HL-60 (cell line): ENCODE measurements around the gene NAV2.

Source experiments
- CTCF ChIP-seq: IDR thresholded peaks from one replicate; pipeline ENCODE4 v1.5.1; 2011; ENCODE audit warnings: low read length, control low read depth, inconsistent platforms; ENCODE audit not compliant: insufficient read depth
- POLR2AphosphoS5 ChIP-seq: IDR thresholded peaks from 2 replicates; pipeline ENCODE4 v1.6.1; 2012; ENCODE audit warnings: low read depth

- TF ChIP-seq CTCF (no peak), POLR2AphosphoS5 (no peak)
Measured at GRCh38 chr11:20138707-20139106, 426.1 kb downstream of the NAV2 start.
